Activated T-cell treated with anti-CD3 and anti-CD28 coated beads, Interleukin-2, amount 50 U/mL, for 24 hours (primary cell): ENCODE results near the gene CAMK2D.

Experiments
- DNase-seq: peaks from one replicate; pipeline ENCODE4 v3.0.0-alpha.2; 2020
- H3K27ac Mint-ChIP-seq: 2 replicates; pipeline ENCODE4 v1.8.0; 2020; ENCODE audit warnings: mild to moderate bottlenecking, mixed read lengths
- H3K27me3 Mint-ChIP-seq: 2 replicates; pipeline ENCODE4 v1.8.0; 2020; ENCODE audit warnings: mixed read lengths
- H3K36me3 Mint-ChIP-seq: 2 replicates; pipeline ENCODE4 v1.8.0; 2020; ENCODE audit warnings: low read depth, mixed read lengths
- H3K4me1 Mint-ChIP-seq: 2 replicates; pipeline ENCODE4 v1.8.0; 2020; ENCODE audit warnings: low read depth, mixed read lengths
- H3K4me3 Mint-ChIP-seq: 2 replicates; pipeline ENCODE4 v1.8.0; 2020; ENCODE audit warnings: mild to moderate bottlenecking, moderate library complexity, mixed read lengths
- H3K9me3 Mint-ChIP-seq: 2 replicates; pipeline ENCODE4 v1.8.0; 2020; ENCODE audit warnings: mixed read lengths

The CAMK2D gene

DNA sequence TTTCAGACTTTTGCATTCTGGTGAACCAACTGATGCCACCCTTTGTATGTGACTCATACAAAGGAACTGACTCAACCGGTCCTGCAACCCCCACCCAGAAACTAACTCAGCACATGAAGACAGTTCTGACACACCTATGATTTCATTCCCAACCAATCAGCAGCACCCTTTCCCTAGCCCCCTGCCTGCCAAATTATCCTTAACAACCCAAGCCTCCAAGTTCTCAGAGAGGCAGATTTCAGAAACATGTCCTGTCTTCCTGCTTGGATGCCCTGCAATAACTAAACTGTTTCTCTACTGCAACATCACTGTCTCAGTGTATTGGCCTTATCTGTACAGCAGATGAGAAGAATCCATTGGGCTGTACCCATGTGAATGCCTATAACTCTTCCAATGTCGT, 284.7 kb downstream of the CAMK2D start:
- Mint-ChIP-seq H3K36me3 (peaks cover 85% of the 10 kb centered on the region), H3K4me1 (peaks cover 53% of the 10 kb centered on the region), H3K27me3 (no peaks in the 10 kb centered on the region), H3K9me3 (peaks cover 27% of the 10 kb centered on the region), H3K4me3 (no peak overlapping the region), H3K27ac (peak overlapping the region; percentile 95)
- DNase-seq, result peak; percentile 52

- H3K36me3 Mint-ChIP-seq, result peaks cover 83% of the 10 kb centered on the region
- H3K27me3 Mint-ChIP-seq, result no peaks in the 10 kb centered on the region
- peak overlapping the region; percentile 33 for H3K4me3 Mint-ChIP-seq
- peaks cover 74% of the 10 kb centered on the region for H3K4me1 Mint-ChIP-seq
- no peak for DNase-seq
- H3K9me3 Mint-ChIP-seq, result peaks cover 28% of the 10 kb centered on the region
- peak overlapping the region; percentile 95 for H3K27ac Mint-ChIP-seq
Observed at GRCh38 chr4:113474017-113474416, 287.5 kb downstream of the CAMK2D start.

GRCh38 chr4:113472864-113473263, 288.7 kb downstream of the CAMK2D start:
- peaks cover 76% of the 10 kb centered on the region for H3K4me1 Mint-ChIP-seq
- peaks cover 79% of the 10 kb centered on the region for H3K36me3 Mint-ChIP-seq
- no peak overlapping the region for H3K4me3 Mint-ChIP-seq
- no peaks in the 10 kb centered on the region for H3K27me3 Mint-ChIP-seq
- H3K27ac Mint-ChIP-seq, result peak overlapping the region; percentile 51
- DNase-seq, result no peak
- H3K9me3 Mint-ChIP-seq, result peaks cover 19% of the 10 kb centered on the region

DNA sequence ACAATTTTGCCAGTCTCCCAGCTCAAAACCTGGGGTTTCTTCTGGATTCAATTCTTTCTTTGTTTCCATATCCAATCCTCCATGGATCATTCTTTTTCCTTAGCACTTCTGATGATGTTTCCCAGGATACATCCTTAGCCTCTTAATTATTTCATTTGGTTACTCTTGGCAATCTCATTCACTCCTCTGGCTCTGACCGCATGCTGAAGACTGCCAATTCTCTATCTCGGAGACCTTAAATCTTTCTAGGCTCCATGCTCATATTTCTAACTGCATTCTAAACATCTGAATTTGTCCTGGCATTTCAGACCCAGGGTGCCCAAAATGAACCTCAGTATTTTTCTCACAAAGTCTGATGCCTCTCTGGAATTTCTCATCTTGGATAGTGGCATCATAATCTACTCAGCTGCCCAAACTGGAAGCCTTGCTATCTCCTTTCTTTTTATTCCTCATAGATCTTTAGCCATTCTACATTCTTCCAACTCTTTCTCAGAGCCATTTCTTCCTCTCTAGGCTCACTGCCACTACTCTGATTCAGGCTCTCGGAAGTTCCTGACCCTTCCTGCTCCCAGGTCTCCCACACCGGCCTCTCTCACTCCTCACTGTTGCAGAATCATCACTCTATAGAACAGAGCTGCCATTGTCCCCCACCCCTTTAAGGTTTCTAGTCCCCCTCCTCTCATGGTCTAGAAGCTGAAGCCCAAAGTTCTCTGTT, 290.2 kb downstream of the CAMK2D start:
- H3K27ac Mint-ChIP-seq, result peak overlapping the region; percentile 4
- peaks cover 75% of the 10 kb centered on the region for H3K36me3 Mint-ChIP-seq
- no peaks in the 10 kb centered on the region for H3K27me3 Mint-ChIP-seq
- no peak for DNase-seq
- H3K4me3 Mint-ChIP-seq, result no peak overlapping the region
- H3K4me1 Mint-ChIP-seq, result peaks cover 72% of the 10 kb centered on the region
- peaks cover 11% of the 10 kb centered on the region for H3K9me3 Mint-ChIP-seq

DNA sequence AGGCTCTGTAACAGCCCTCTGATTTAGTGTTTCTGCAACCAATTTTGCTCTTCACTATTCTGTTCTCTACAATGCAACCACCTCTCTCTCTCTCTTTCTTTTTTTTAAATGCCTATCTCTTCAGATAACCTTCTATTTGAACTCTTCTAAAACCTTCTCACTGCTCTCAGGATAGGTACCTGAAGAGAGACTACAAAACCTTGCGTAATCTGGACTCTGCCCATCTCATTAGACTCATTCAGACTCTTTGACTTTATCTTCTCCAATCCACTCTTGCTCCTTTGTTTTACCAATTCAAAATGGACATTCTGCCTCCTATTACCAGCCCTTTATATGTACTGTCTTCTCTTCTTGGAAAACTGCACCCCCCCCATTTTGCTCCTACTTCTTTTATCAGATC, 291.6 kb downstream of the CAMK2D start:
- Mint-ChIP-seq H3K4me1 (peaks cover 59% of the 10 kb centered on the region), H3K9me3 (peaks cover 3% of the 10 kb centered on the region), H3K27ac (peak overlapping the region; percentile 6), H3K36me3 (peaks cover 71% of the 10 kb centered on the region), H3K27me3 (no peaks in the 10 kb centered on the region), H3K4me3 (no peak overlapping the region)
- DNase-seq, result no peak

GRCh38 chr4:113469023-113469390, 292.5 kb downstream of the CAMK2D start:
- DNase-seq, result no peak
- H3K27me3 Mint-ChIP-seq, result no peaks in the 10 kb centered on the region
- H3K27ac Mint-ChIP-seq, result peak overlapping the region; percentile 89
- peaks cover 3% of the 10 kb centered on the region for H3K9me3 Mint-ChIP-seq
- peaks cover 51% of the 10 kb centered on the region for H3K4me1 Mint-ChIP-seq
- H3K4me3 Mint-ChIP-seq, result no peak overlapping the region
- peaks cover 72% of the 10 kb centered on the region for H3K36me3 Mint-ChIP-seq

GRCh38 chr4:113468165-113469022, 293.1 kb downstream of the CAMK2D start:
- Mint-ChIP-seq H3K9me3 (peaks cover 3% of the 10 kb centered on the region), H3K27me3 (no peaks in the 10 kb centered on the region), H3K4me3 (no peak overlapping the region), H3K4me1 (peaks cover 47% of the 10 kb centered on the region), H3K27ac (peak overlapping the region; percentile 89), H3K36me3 (peaks cover 74% of the 10 kb centered on the region)
- peak; percentile 37 for DNase-seq

DNA sequence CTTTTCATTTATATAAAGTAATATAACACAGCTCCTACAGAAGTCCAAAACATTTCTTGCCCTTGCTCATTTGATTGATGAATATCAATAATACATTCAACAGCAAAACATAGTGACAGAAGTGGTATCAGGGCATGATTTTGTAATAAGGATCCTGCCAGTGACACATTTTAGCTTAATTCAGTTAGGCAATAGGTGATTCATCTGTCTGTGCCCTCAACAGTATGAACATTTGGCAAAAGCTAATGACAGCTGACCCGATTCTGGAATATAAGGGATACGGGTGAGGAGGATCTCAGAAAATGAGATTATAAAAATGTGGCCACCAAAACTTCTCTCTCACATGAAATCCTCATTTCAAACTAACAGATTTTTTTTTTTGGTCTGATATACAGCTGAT, 294.0 kb downstream of the CAMK2D start:
- no peak for DNase-seq
- no peak overlapping the region for H3K4me3 Mint-ChIP-seq
- H3K9me3 Mint-ChIP-seq, result peaks cover 3% of the 10 kb centered on the region
- peaks cover 40% of the 10 kb centered on the region for H3K4me1 Mint-ChIP-seq
- H3K27me3 Mint-ChIP-seq, result no peaks in the 10 kb centered on the region
- peak overlapping the region; percentile 89 for H3K27ac Mint-ChIP-seq
- H3K36me3 Mint-ChIP-seq, result peaks cover 69% of the 10 kb centered on the region

DNA sequence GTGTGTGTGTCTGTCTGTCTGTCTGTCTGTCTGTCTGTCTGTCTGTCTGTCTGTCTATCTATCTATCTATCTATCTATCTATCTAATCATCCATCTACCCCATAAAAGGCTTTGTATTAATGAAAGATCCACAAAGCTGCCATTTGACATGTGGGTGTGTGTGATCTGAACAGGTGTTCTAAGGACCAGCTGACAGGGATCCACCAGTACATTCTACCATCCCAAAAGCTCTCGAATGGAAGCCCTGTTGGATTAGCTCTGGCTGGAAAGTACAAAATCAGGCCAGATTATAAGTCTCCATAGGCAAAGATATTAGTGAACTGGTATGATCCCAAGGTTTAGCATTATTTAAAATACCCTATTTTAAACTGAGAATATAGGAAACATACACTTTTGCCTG, 299.3 kb downstream of the CAMK2D start:
- no peak for DNase-seq
- H3K4me1 Mint-ChIP-seq, result peaks cover 16% of the 10 kb centered on the region
- no peaks in the 10 kb centered on the region for H3K9me3 Mint-ChIP-seq
- H3K4me3 Mint-ChIP-seq, result no peak overlapping the region
- H3K27me3 Mint-ChIP-seq, result no peaks in the 10 kb centered on the region
- H3K27ac Mint-ChIP-seq, result no peak overlapping the region
- peaks cover 76% of the 10 kb centered on the region for H3K36me3 Mint-ChIP-seq

DNA sequence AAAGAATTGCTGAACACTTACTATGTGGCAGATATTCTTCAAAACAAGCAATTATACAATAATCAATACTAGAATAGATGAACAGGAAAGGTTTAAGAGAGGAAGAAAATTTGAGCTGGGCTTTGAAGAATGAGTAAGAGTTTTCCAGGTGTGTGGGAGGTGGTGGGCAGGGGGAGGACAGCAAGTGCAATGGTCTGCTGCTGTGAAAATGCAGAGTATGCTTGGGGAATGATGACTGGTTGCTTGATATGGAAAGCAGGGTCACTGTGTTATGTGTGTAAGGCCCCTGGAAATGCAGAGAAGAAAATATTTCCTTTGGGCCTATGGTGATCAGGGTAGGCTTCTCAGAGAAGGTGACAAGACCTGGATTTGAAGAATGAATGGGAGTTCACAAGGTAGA, 300.3 kb downstream of the CAMK2D start:
- Mint-ChIP-seq H3K9me3 (no peaks in the 10 kb centered on the region), H3K4me1 (peaks cover 16% of the 10 kb centered on the region), H3K27ac (peak overlapping the region; percentile 59), H3K27me3 (no peaks in the 10 kb centered on the region), H3K4me3 (no peak overlapping the region), H3K36me3 (peaks cover 80% of the 10 kb centered on the region)
- DNase-seq, result no peak

DNA sequence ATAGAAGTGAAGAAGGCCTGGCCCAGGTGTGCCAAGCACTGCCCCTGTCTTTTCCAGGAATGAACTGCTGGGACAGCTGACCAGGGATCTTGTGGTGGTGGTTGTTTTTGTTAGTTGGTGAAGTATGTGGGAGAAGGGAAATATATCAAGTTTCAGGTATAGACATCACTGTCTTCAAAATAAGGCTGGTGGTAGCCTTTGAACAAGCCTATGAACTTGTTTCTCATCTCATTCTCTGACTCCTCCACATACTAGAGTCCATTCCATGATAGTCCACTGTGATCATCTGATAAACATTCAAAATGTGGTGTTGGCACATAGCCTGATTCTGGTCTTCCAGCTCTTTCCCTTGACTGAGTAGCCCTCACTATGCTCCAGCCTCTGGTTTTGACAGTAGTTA, 303.7 kb downstream of the CAMK2D start:
- H3K36me3 Mint-ChIP-seq, result peaks cover 91% of the 10 kb centered on the region

DNA sequence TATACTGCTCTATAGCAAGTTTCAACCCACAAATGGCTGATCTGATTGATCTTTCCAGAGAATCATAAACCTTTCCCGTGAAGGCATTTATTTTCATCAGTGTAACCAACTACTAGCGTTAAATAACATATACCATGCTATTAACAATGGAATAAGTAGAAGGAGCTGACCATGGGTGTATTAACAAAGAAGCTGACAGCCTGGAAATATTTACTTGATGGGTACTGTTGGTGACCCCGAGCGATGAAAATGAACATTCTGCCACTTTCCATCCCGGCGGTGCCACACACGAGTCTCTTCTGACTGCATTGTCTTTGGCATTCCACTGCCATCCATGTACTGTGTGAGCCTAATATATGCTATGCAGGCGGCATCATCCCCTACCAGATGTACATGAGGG, 304.4 kb downstream of the CAMK2D start:
- Mint-ChIP-seq H3K36me3 (peaks cover 91% of the 10 kb centered on the region), H3K27me3 (no peaks in the 10 kb centered on the region), H3K9me3 (no peaks in the 10 kb centered on the region), H3K27ac (no peak overlapping the region), H3K4me1 (peaks cover 29% of the 10 kb centered on the region), H3K4me3 (no peak overlapping the region)
- DNase-seq, result no peak

More for the DNA sequence above, 303.7 kb downstream of the CAMK2D start:
- Mint-ChIP-seq H3K27ac (no peak overlapping the region), H3K27me3 (no peaks in the 10 kb centered on the region), H3K4me3 (no peak overlapping the region), H3K9me3 (no peaks in the 10 kb centered on the region), H3K4me1 (peaks cover 30% of the 10 kb centered on the region)
- no peak for DNase-seq

GRCh38 chr4:113455061-113455460, 306.5 kb downstream of the CAMK2D start:
- Mint-ChIP-seq H3K27ac (no peak overlapping the region), H3K4me3 (no peak overlapping the region), H3K4me1 (peaks cover 18% of the 10 kb centered on the region), H3K9me3 (no peaks in the 10 kb centered on the region), H3K36me3 (peaks cover 85% of the 10 kb centered on the region), H3K27me3 (no peaks in the 10 kb centered on the region)
- DNase-seq, result no peak

- peak overlapping the region; percentile 82 for H3K27ac Mint-ChIP-seq
Observed at GRCh38 chr4:113452868-113453620, 308.5 kb downstream of the CAMK2D start.

More at GRCh38 chr4:113452868-113453620, 308.5 kb downstream of the CAMK2D start:
- DNase-seq, result no peak
- Mint-ChIP-seq H3K36me3 (peaks cover 69% of the 10 kb centered on the region), H3K9me3 (no peaks in the 10 kb centered on the region), H3K4me1 (peaks cover 16% of the 10 kb centered on the region), H3K27me3 (no peaks in the 10 kb centered on the region), H3K4me3 (no peak overlapping the region)
